HCT116 (cell line): ENCODE measurements around the gene DIP2C. TPM values are rescaled to one million over a fixed set of nuclear protein-coding genes. Genes with fewer than 3 reads are reported as not detected.

ENCODE experiments used
- ATAC-seq: fragments of 200-7000 bp; cut with Tn5 transposase; 2 replicates; pipeline ENCODE4 v1.9.1; 2020; ENCODE audit warnings: mild to moderate bottlenecking, moderate library complexity
- BruUV-seq: library from RNA; stranded (reverse); fragments of 400-500 nt; replicated peaks from 2 replicates; lab custom pipeline; 2021; lab: Mats Ljungman, UMichigan
- CTCF ChIA-PET: fragments of 300-600 bp; sonication (Branson Sonifier 250); formaldehyde crosslinking; loops from one replicate; lab custom pipeline; 2021; ENCODE audit warnings: antibody characterized with exemption; lab: Charles Lee
- POLR2A ChIA-PET: fragments of 300-600, 350-600 bp; sonication (Branson Sonifier 250); formaldehyde crosslinking; loops from one replicate; lab custom pipeline; 2021; ENCODE audit warnings: antibody characterized with exemption; lab: Charles Lee
- RAD21 ChIA-PET, 2 experiments: fragments of 300-600 bp; sonication (Branson Sonifier 250); formaldehyde crosslinking; loops; one replicate each; lab custom pipeline; 2023; ENCODE audit warnings: low total read pairs in 2 of 2; ENCODE audit not compliant: uncharacterized antibody in 2 of 2, unreplicated experiment in 2 of 2, low non-redundant PET in 1 of 2; lab: Charles Lee
- DNase-seq: peaks from one replicate; pipeline ENCODE4 v3.0.0-alpha.2; 2010; ENCODE audit warnings: low read depth, low spot score
- H2AFZ ChIP-seq: fragments of 200-600 bp; shearing (Covaris generic), sonication (generic); 2 replicates; pipeline ENCODE4 v1.6.1; 2017; ENCODE audit warnings: low read depth, mixed run types, mixed read lengths, antibody characterized with exemption, low read length; ENCODE audit not compliant: poor library complexity, severe bottlenecking
- H3K27ac ChIP-seq: 2 replicates; pipeline ENCODE4 v1.5.1; 2012; ENCODE audit warnings: low read depth, low read length
- H3K27me3 ChIP-seq: fragments of 200-600 bp; sonication (generic); 2 replicates; pipeline ENCODE4 v1.6.1; 2016; ENCODE audit warnings: mixed run types, low read length, mixed read lengths; ENCODE audit not compliant: insufficient read depth
- H3K36me3 ChIP-seq, 2 experiments: fragments of 200-500 bp in 1 of 2; fragments of 200-600 bp in 1 of 2; sonication (Bioruptor generic) in 1 of 2; sonication (generic) in 1 of 2; 2 replicates each; pipeline versions ENCODE4 v1.5.1 to v1.6.1; 2014 to 2016; ENCODE audit warnings: low read length in 2 of 2, inconsistent platforms in 1 of 2, mixed read lengths in 1 of 2, mixed run types in 1 of 2; ENCODE audit not compliant: insufficient read depth in 2 of 2, control insufficient read depth in 1 of 2
- H3K4me1 ChIP-seq, 2 experiments: fragments of 200-600 bp in 1 of 2; sonication (generic) in 1 of 2; 2 replicates each; pipeline versions ENCODE4 v1.5.1 to v1.6.1; 2012 to 2017; ENCODE audit warnings: low read length in 2 of 2, inconsistent platforms in 1 of 2, mild to moderate bottlenecking in 1 of 2, mixed read lengths in 1 of 2, mixed run types in 1 of 2, moderate library complexity in 1 of 2; ENCODE audit not compliant: insufficient read depth in 2 of 2, control insufficient read depth in 1 of 2
- H3K4me2 ChIP-seq: fragments of 200-600 bp; sonication (generic); 2 replicates; pipeline ENCODE4 v1.6.1; 2017; ENCODE audit warnings: mixed run types, low read length, mixed read lengths
- H3K4me3 ChIP-seq, 2 experiments: fragments of 200-600 bp in 1 of 2; sonication (generic) in 1 of 2; replicated peaks in 1 of 2; 2 replicates each; pipeline ENCODE4 v1.5.1; 2011 to 2016; ENCODE audit warnings: low read length in 2 of 2, control low read depth in 1 of 2, low read depth in 1 of 2, mild to moderate bottlenecking in 1 of 2, mixed read lengths in 1 of 2, mixed run types in 1 of 2
- H3K79me2 ChIP-seq: fragments of 200-600 bp; sonication (generic); 2 replicates; pipeline ENCODE4 v1.6.1; 2017; ENCODE audit warnings: mild to moderate bottlenecking, mixed run types, low read length, moderate library complexity, mixed read lengths; ENCODE audit not compliant: insufficient read depth
- H3K9ac ChIP-seq: fragments of 200-600 bp; sonication (generic); 2 replicates; pipeline ENCODE4 v1.6.1; 2016; ENCODE audit warnings: low read length, mixed read lengths
- H3K9me2 ChIP-seq: fragments of 200-600 bp; sonication (generic), shearing (Covaris generic); 2 replicates; pipeline ENCODE4 v1.6.1; 2017; ENCODE audit warnings: mixed run types, mild to moderate bottlenecking, moderate library complexity; ENCODE audit not compliant: insufficient read depth
- H3K9me3 ChIP-seq, 2 experiments: fragments of 200-500 bp in 1 of 2; fragments of 200-600 bp in 1 of 2; sonication (Bioruptor generic) in 1 of 2; sonication (generic) in 1 of 2; 2 replicates each; pipeline ENCODE4 v1.6.1; 2014 to 2017; ENCODE audit warnings: low read length in 2 of 2, mixed read lengths in 2 of 2, inconsistent platforms in 1 of 2, low read depth in 1 of 2, mild to moderate bottlenecking in 1 of 2, mixed run types in 1 of 2, moderate library complexity in 1 of 2; ENCODE audit not compliant: control insufficient read depth in 1 of 2, insufficient read depth in 1 of 2
- H4K20me1 ChIP-seq: fragments of 200-600 bp; sonication (generic), shearing (Covaris generic); 2 replicates; pipeline ENCODE4 v1.6.1; 2017; ENCODE audit warnings: mixed run types, mild to moderate bottlenecking, moderate library complexity; ENCODE audit not compliant: insufficient read depth
- CEBPB ChIP-seq: IDR thresholded peaks from 2 replicates; pipeline ENCODE4 v1.6.1; 2012; ENCODE audit warnings: low read depth
- ELF1 ChIP-seq: IDR thresholded peaks from 2 replicates; pipeline ENCODE4 v1.6.1; 2012; ENCODE audit warnings: low read depth, borderline replicate concordance
- FOSL1 ChIP-seq: IDR thresholded peaks from 2 replicates; pipeline ENCODE4 v1.6.1; 2012; ENCODE audit warnings: low read depth
- POLR2A ChIP-seq: IDR thresholded peaks from 2 replicates; pipeline ENCODE4 v1.7.0; 2011; ENCODE audit warnings: borderline replicate concordance; ENCODE audit not compliant: insufficient read depth, insufficient read length; ENCODE audit errors: extremely low read depth
- RAD21 ChIP-seq: IDR thresholded peaks from 2 replicates; pipeline ENCODE4 v1.6.1; 2012; ENCODE audit warnings: low read depth, mild to moderate bottlenecking
- SIN3A ChIP-seq: IDR thresholded peaks from 2 replicates; pipeline ENCODE4 v1.6.1; 2012; ENCODE audit warnings: low read depth
- SP1 ChIP-seq: IDR thresholded peaks from 2 replicates; pipeline ENCODE4 v1.6.1; 2012; ENCODE audit warnings: low read depth
- ZFX ChIP-seq: fragments of 450-650 bp; IDR thresholded peaks from 2 replicates; pipeline ENCODE4 v1.6.1; 2017
- ZNF274 ChIP-seq: fragments of 200-500 bp; sonication (Bioruptor generic); IDR thresholded peaks from 2 replicates; pipeline ENCODE4 v1.6.1; 2014; ENCODE audit warnings: mild to moderate bottlenecking, low read depth, low read length, inconsistent platforms
- intact Hi-C: fragments of 100-400 bp; cut with micrococcal nuclease; formaldehyde crosslinking; loops from 2 replicates; pipeline ENCODE4 v1.10.0; 2022
- total RNA-seq: library from RNA; stranded (reverse); gene quantifications from one replicate; pipeline ENCODE4 v1.2.1, GENCODE V29; 2021; ENCODE audit not compliant: unreplicated experiment
- TF ChIP-seq, protein P1 (sequence below): IDR thresholded peaks from 2 replicates; pipeline ENCODE4 v1.6.1; 2012
- TF ChIP-seq, protein P2 (sequence below): IDR thresholded peaks from 2 replicates; pipeline ENCODE4 v1.6.1; 2012

Gene DIP2C
- total RNA-seq, 1 experiment from 2014 or later, result 15.4 TPM

DNA sequence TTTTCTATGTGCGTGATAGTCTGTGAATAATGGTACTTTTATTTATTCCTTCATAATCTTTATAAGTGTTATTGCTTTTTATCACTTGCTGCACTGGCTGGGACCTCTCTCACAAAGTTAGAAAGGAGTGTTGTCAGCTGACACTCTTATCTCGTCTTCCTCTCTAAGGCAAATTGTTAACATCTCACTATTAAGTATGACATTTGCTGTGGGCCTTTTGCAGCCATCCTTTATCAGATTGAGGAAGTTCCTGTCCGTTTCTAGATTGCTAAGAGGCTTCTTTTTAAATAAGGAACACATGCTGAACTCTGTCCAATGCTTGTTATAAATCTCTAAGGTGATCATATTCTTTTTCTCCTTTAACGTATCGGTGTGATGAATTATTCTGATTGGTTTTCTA is 27.4 kb upstream of the DIP2C start (continued):
- TF ChIP-seq SIN3A (no peak), CEBPB (no peak), SP1 (no peak), POLR2A (no peak), FOSL1 (no peak), ZNF274 (no peak), ZFX (no peak)
- TF ChIP-seq, protein P1, sequence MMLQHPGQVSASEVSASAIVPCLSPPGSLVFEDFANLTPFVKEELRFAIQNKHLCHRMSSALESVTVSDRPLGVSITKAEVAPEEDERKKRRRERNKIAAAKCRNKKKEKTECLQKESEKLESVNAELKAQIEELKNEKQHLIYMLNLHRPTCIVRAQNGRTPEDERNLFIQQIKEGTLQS, result no peak

DNA sequence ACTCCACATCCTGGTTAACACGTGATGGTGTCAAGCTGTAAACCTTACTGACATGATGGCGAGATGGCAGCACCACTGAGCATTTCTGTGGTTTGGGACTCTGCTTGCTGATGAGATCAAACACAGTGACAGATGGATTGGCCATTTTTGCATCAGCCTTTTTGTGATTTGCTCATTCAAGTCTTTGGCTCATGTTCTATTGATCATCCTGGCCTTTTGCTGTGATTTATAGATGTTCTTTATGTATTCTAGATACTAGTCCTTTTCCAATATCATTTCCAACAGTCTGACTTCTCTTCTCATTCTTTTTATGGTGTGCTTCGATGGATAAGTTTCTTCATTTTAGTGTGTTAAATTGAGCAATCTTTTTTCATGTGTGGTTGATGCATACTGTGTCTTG is 24.7 kb upstream of the DIP2C start:
- no peak overlapping the region for H3K4me3 ChIP-seq
- H3K36me3 ChIP-seq, result no peaks in the 10 kb centered on the region
- H3K79me2 ChIP-seq, result no peaks in the 10 kb centered on the region
- H3K4me1 ChIP-seq, result no peaks in the 10 kb centered on the region
- H4K20me1 ChIP-seq, result no peaks in the 10 kb centered on the region
- intact Hi-C loops, result no loop called here
- RAD21 ChIA-PET, result no interaction called here
- H3K9me2 ChIP-seq, result no peaks in the 10 kb centered on the region
- no peak overlapping the region for H3K27ac ChIP-seq
- H3K27me3 ChIP-seq, result peaks cover 9% of the 10 kb centered on the region; the same call in 1 of the 2 replicates
- POLR2A ChIA-PET, result no interaction called here
- no peak overlapping the region for H2AFZ ChIP-seq
- no TSS peak for BruUV-seq
- no peaks in the 10 kb centered on the region for H3K9me3 ChIP-seq
- DNase-seq, result no peak
- TF ChIP-seq FOSL1 (no peak), CEBPB (no peak), ELF1 (no peak)
- TF ChIP-seq, all 23 proteins: peak for 0
- no peak overlapping the region for H3K9ac ChIP-seq
- H3K4me2 ChIP-seq, result no peak overlapping the region
- CTCF ChIA-PET, result no interaction called here
- no peak for ATAC-seq

DNA sequence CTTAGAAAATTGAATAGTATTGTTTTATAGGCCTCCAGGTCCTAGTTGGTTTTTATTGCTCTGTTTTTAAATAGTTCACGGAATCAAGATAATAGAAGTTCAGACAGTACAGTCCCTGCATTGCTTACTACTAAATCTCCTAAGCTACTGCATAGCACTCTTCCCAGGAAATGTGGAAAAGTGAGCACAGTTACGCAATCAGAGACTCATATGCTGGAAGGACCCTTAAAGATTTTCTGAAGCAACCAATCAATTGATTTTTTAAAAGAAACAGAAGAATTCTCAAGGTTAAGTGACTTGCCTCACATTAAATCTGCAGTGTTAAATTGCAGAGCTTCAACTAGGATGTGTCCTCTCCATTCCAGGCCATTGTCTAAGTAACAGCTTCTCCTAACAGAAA is 23.1 kb upstream of the DIP2C start:
- intact Hi-C loops, result no loop called here
- no peaks in the 10 kb centered on the region for H3K9me2 ChIP-seq
- CTCF ChIA-PET, result no interaction called here
- ATAC-seq (no peak), DNase-seq (no peak)
- no peak overlapping the region for H3K9ac ChIP-seq
- H3K4me1 ChIP-seq, result no peaks in the 10 kb centered on the region
- RAD21 ChIA-PET, result no interaction called here
- no peak overlapping the region for H3K27ac ChIP-seq
- no peaks in the 10 kb centered on the region for H3K36me3 ChIP-seq
- no peak overlapping the region for H2AFZ ChIP-seq
- POLR2A ChIA-PET, result no interaction called here
- no peak overlapping the region for H3K4me2 ChIP-seq
- no peaks in the 10 kb centered on the region for H3K9me3 ChIP-seq
- H4K20me1 ChIP-seq, result no peaks in the 10 kb centered on the region
- no peaks in the 10 kb centered on the region for H3K79me2 ChIP-seq
- H3K27me3 ChIP-seq, result peaks cover 17% of the 10 kb centered on the region; the same call in 1 of the 2 replicates
- TF ChIP-seq, protein P2, sequence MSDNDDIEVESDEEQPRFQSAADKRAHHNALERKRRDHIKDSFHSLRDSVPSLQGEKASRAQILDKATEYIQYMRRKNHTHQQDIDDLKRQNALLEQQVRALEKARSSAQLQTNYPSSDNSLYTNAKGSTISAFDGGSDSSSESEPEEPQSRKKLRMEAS, result no peak
- TF ChIP-seq, protein P1, result no peak
- no peak for TF ChIP-seq RAD21
- no peak for TF ChIP-seq ZNF274
- no peak for TF ChIP-seq ELF1
- BruUV-seq, result no TSS peak
- no peak overlapping the region for H3K4me3 ChIP-seq
